Measurements from ENCODE around the gene HMGN3. TPM values are rescaled to one million over a fixed set of nuclear protein-coding genes. Genes with fewer than 3 reads are reported as not detected.
A peak's percentile ranks its signal among the peaks of the same experiment; 100 is the strongest.

HMGN3 gene
- polyA plus RNA-seq, 1 donor (not counting 4 experiments of a cell fraction or from before 2014, with no cell fraction given) = 78.6 TPM

DNA sequence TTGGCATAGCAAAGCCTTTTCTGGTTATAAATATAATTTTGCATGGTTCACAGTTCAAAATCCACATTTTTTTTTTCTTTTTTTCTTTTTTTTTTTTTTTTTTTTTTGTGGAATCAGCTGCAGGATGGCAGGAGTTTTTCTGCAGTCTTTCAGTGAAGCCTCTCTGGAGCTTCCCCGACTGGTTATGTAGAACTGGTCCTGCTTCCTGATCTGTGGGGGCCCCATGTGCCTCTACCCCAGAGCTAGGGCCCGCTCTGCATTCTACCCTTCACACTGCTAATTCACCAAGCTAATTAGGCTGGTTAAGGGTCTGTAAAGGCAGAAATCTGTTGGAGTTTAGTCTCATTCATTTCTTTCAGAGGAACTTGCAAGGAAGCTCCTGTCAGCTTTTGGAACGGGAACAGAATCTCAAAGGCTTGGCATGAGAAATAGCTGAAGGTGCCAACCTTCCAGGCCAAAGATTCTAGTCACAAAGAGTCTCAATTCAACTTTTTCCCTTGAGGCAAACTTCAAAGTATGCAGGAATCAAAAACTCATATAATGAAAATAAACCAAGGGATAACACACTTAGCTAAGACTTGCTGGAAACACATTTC, 45.5 kb downstream of the HMGN3 start:
- H3K9ac ChIP-seq (ENCODE audit: control insufficient read depth, extremely low read depth, insufficient read depth, low read length) = no peak overlapping the region
- no peaks in the 10 kb centered on the region for H3K27me3 ChIP-seq (ENCODE audit: control insufficient read depth, extremely low read depth, insufficient read depth, low read length)
- dilution Hi-C loops (cut with MboI; ENCODE audit: extremely low pct_ligation_motif_present, low sequenced_read_pairs) = no loop called here
- H3K36me3 ChIP-seq (ENCODE audit: control insufficient read depth in 2 of 2, extremely low read depth in 1 of 2, insufficient read depth in 2 of 2, low read length in 2 of 2) = no peaks in the 10 kb centered on the region
- DNase-seq (ENCODE audit: low read depth, low spot score) (no peak), FAIRE-seq (peak; percentile 20)
- H3K9me1 ChIP-seq (ENCODE audit: control insufficient read depth, extremely low read depth, insufficient read depth, low read length) = no peaks in the 10 kb centered on the region
- H3K9me3 ChIP-seq (ENCODE audit: control insufficient read depth, low read depth, low read length) = peaks cover 4% of the 10 kb centered on the region
- H3K79me2 ChIP-seq (ENCODE audit: control insufficient read depth, insufficient read depth, low read length) = no peaks in the 10 kb centered on the region
- TF ChIP-seq CTCF (optimal IDR thresholded peaks at IDR 0.05 in 1 of 3, IDR thresholded peaks at IDR 0.05 in 1 of 3, conservative IDR thresholded peaks at IDR 0.05 in 1 of 3; ENCODE audit: extremely low read depth in 1 of 3, insufficient read depth in 2 of 3, low read length in 3 of 3) = no peak
- TF ChIP-seq EZH2 (IDR thresholded peaks at IDR 0.05; ENCODE audit: low read length) = no peak
- H2AFZ ChIP-seq (ENCODE audit: control insufficient read depth, low read length) = no peak overlapping the region
- H4K20me1 ChIP-seq (ENCODE audit: control insufficient read depth, extremely low read depth, insufficient read depth, low read length) = no peaks in the 10 kb centered on the region
- H3K4me2 ChIP-seq (ENCODE audit: control insufficient read depth, extremely low read depth, insufficient read depth, low read depth, low read length) = no peak overlapping the region
- H3K27ac ChIP-seq (ENCODE audit: control insufficient read depth, insufficient read depth, low read length) = no peak overlapping the region
- H3K4me1 ChIP-seq (ENCODE audit: control insufficient read depth, extremely low read depth, insufficient read depth, low read length) = no peaks in the 10 kb centered on the region
- no peak overlapping the region for H3K4me3 ChIP-seq (ENCODE audit: control insufficient read depth in 2 of 3, extremely low read depth in 1 of 3, insufficient read depth in 2 of 3, low read depth in 1 of 3, low read length in 3 of 3)

GRCh38 chr6:79188107-79188506, 46.4 kb downstream of the HMGN3 start:
- H3K9me1 ChIP-seq (ENCODE audit: control insufficient read depth, extremely low read depth, insufficient read depth, low read length) = no peaks in the 10 kb centered on the region
- no peak overlapping the region for H3K9ac ChIP-seq (ENCODE audit: control insufficient read depth, extremely low read depth, insufficient read depth, low read length)
- no peaks in the 10 kb centered on the region for H3K79me2 ChIP-seq (ENCODE audit: control insufficient read depth, insufficient read depth, low read length)
- FAIRE-seq (no peak), DNase-seq (ENCODE audit: low read depth, low spot score) (no peak)
- H2AFZ ChIP-seq (ENCODE audit: control insufficient read depth, low read length) = no peak overlapping the region
- no peak overlapping the region for H3K27ac ChIP-seq (ENCODE audit: control insufficient read depth, insufficient read depth, low read length)
- no peaks in the 10 kb centered on the region for H3K27me3 ChIP-seq (ENCODE audit: control insufficient read depth, extremely low read depth, insufficient read depth, low read length)
- no peak overlapping the region for H3K4me2 ChIP-seq (ENCODE audit: control insufficient read depth, extremely low read depth, insufficient read depth, low read depth, low read length)
- H3K4me3 ChIP-seq (ENCODE audit: control insufficient read depth in 2 of 3, extremely low read depth in 1 of 3, insufficient read depth in 2 of 3, low read depth in 1 of 3, low read length in 3 of 3) = no peak overlapping the region
- dilution Hi-C loops (cut with MboI; ENCODE audit: extremely low pct_ligation_motif_present, low sequenced_read_pairs) = no loop called here
- no peak for TF ChIP-seq CTCF (optimal IDR thresholded peaks at IDR 0.05 in 1 of 3, IDR thresholded peaks at IDR 0.05 in 1 of 3, conservative IDR thresholded peaks at IDR 0.05 in 1 of 3; ENCODE audit: extremely low read depth in 1 of 3, insufficient read depth in 2 of 3, low read length in 3 of 3)
- TF ChIP-seq EZH2 (IDR thresholded peaks at IDR 0.05; ENCODE audit: low read length) = no peak
- H4K20me1 ChIP-seq (ENCODE audit: control insufficient read depth, extremely low read depth, insufficient read depth, low read length) = no peaks in the 10 kb centered on the region
- H3K9me3 ChIP-seq (ENCODE audit: control insufficient read depth, low read depth, low read length) = peaks cover 4% of the 10 kb centered on the region
- no peaks in the 10 kb centered on the region for H3K36me3 ChIP-seq (ENCODE audit: control insufficient read depth in 2 of 2, extremely low read depth in 1 of 2, insufficient read depth in 2 of 2, low read length in 2 of 2)
- no peaks in the 10 kb centered on the region for H3K4me1 ChIP-seq (ENCODE audit: control insufficient read depth, extremely low read depth, insufficient read depth, low read length)

All from keratinocyte (primary cell).